ENCODE data around the gene TBC1D14.
A peak's percentile ranks its signal among the peaks of the same experiment; 100 is the strongest.

GRCh38 chr4:6917461-6918271 is 8.0 kb downstream of the TBC1D14 start:
- TF ChIP-seq CTCF (IDR thresholded peaks at IDR 0.05) (peak; percentile 48), RAD21 (IDR thresholded peaks at IDR 0.05; ENCODE audit: low read length) (no peak), SIN3A (IDR thresholded peaks at IDR 0.05; ENCODE audit: borderline replicate concordance, low read depth, low read length) (no peak), POLR2AphosphoS5 (IDR thresholded peaks at IDR 0.05; ENCODE audit: low read depth, low read length) (no peak), TEAD4 (IDR thresholded peaks at IDR 0.05; ENCODE audit: borderline replicate concordance, insufficient read depth) (no peak), NRF1 (IDR thresholded peaks at IDR 0.05; ENCODE audit: low read depth, low read length) (no peak), FOXJ3 (CRISPR knock-in tag; IDR thresholded peaks at IDR 0.05) (no peak), CHD2 (IDR thresholded peaks at IDR 0.05; ENCODE audit: low read length, partially characterized antibody) (no peak), PBX3 (IDR thresholded peaks at IDR 0.05) (no peak), MAX (IDR thresholded peaks at IDR 0.05; ENCODE audit: low read depth) (no peak), USF2 (IDR thresholded peaks at IDR 0.05; ENCODE audit: borderline replicate concordance, low read depth, low read length) (no peak), EP300 (IDR thresholded peaks at IDR 0.05; ENCODE audit: borderline replicate concordance in 1 of 2, low read depth in 1 of 2, low read length in 1 of 2) (no peak)
